ENCODE results near the gene MATN3. TPM values are rescaled to one million over a fixed set of nuclear protein-coding genes. Genes with fewer than 3 reads are reported as not detected.

MATN3 gene
- total RNA-seq, 4 donors from 2014 or later, result 0.28 to 9.1 (median 1.5) TPM

DNA sequence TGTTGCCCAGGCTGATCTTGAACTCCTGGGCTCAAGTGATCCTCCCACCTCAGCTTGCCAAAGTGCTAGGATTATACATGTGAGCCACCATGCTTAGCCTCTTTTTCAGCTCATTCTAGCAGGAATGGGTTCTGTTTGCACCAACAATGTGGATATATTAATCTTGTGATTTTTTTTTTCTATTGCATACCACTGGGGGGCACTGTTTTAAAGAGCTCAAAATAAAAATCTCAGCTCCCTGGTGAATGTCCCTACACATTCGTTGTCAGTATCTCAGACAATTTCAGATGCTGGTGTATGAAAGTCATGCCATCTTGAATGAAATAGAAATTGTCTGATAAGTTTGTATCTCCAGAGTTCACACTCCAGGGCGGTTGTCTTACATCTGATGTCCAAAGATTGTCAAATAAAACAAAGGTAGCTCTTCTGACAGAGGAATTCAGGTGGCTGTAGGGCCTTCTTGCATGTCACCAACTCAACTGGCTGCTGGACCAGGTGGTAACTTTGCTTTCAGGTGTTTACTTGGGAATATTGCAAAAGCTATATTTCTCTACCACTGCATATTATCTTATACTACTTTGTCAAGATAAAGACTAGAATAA lies 3.1 kb upstream of the MATN3 start:
- DNase-seq (ENCODE audit: low spot score) (no peak), ATAC-seq (ENCODE audit: low FRiP score) (no peak)
- TF ChIP-seq, protein P1, sequence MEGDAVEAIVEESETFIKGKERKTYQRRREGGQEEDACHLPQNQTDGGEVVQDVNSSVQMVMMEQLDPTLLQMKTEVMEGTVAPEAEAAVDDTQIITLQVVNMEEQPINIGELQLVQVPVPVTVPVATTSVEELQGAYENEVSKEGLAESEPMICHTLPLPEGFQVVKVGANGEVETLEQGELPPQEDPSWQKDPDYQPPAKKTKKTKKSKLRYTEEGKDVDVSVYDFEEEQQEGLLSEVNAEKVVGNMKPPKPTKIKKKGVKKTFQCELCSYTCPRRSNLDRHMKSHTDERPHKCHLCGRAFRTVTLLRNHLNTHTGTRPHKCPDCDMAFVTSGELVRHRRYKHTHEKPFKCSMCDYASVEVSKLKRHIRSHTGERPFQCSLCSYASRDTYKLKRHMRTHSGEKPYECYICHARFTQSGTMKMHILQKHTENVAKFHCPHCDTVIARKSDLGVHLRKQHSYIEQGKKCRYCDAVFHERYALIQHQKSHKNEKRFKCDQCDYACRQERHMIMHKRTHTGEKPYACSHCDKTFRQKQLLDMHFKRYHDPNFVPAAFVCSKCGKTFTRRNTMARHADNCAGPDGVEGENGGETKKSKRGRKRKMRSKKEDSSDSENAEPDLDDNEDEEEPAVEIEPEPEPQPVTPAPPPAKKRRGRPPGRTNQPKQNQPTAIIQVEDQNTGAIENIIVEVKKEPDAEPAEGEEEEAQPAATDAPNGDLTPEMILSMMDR (IDR thresholded peaks at IDR 0.05), result peak in 2 of 3 donors; percentile 6 to 42

GRCh38 chr2:20013126-20013849 lies 820 bp upstream of the MATN3 start:
- ATAC-seq (ENCODE audit: low FRiP score) (no peak), DNase-seq (ENCODE audit: low spot score) (no peak)
- TF ChIP-seq, protein P1 (IDR thresholded peaks at IDR 0.05), result no peak

GRCh38 chr2:20012032-20012281 lies 511 bp downstream of the MATN3 start:
- TF ChIP-seq, protein P1 (IDR thresholded peaks at IDR 0.05), result no peak
- ATAC-seq (ENCODE audit: low FRiP score) (no peak), DNase-seq (ENCODE audit: low spot score) (no peak)

DNA sequence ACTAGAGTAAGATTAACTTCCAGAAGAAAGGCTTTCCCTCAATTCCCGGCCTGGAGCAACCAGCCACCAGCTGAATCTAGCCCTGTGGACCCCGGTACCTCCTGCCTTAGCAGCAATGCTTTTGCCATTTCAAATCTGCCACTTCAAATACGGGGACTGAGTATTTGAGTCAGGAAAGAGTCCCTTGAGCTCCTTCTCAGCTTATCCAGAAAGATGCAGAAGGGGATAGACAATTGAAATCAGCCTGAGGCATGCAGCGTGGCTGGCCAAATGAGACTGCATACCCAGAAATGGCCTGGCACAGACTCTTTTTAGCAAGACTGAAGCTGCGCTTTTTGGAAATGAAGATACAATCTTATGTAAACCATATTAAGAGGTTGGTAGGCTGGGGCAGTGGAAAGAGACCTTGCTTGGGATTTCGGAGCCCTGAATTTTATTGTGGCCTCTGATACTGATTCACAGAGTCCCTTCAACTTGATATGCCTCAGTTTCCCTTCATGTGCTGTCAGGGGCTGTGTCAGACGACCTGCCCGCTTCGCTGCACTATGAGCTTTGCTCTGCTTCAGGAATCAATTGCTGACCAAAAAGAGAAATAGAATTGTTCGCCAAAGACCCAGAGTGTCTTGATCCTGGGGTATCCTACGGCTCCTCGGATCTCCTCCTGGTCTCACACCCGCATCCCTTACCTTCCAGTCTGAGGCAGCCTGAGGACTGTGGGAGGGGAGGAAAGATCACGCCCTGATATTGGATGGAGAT lies 1.0 kb downstream of the MATN3 start:
- ATAC-seq (ENCODE audit: low FRiP score) (no peak), DNase-seq (ENCODE audit: low spot score) (no peak)
- TF ChIP-seq, protein P1 (IDR thresholded peaks at IDR 0.05), result no peak

- DNase-seq (ENCODE audit: low spot score) (no peak), ATAC-seq (ENCODE audit: low FRiP score) (no peak)
Measured at GRCh38 chr2:20008703-20009102, 3.8 kb downstream of the MATN3 start.

GRCh38 chr2:20005891-20006470 lies 6.5 kb downstream of the MATN3 start:
- ATAC-seq (ENCODE audit: low FRiP score), result no peak
- TF ChIP-seq, protein P1 (IDR thresholded peaks at IDR 0.05), result no peak
- no peak for DNase-seq (ENCODE audit: low spot score)

More at GRCh38 chr2:20008703-20009102, 3.8 kb downstream of the MATN3 start:
- TF ChIP-seq, protein P1 (IDR thresholded peaks at IDR 0.05), result no peak

Measured in omental fat pad (tissue), 4 donors.